ENCODE results near the gene SCMH1.

DNA sequence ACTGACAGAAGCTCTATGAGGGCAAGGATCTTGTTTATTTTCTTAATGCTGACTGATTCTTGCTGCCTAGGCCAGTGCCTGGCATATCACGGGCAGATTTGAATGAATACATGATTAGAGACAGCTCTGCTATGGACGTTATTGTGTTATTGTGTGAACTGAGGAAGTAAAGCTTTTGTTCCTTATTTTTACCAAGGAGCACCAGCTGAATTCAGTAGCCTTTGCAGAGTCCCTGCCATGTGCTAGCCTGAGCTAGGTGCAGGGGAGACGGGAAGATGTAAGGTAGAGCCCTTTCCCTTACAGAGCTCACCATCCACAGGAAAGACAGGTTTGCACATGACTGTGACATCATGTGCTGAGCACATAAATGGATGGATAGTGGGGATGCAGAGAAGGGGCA lies 36.0 kb upstream of the SCMH1 start:
- TF ChIP-seq, protein P1, sequence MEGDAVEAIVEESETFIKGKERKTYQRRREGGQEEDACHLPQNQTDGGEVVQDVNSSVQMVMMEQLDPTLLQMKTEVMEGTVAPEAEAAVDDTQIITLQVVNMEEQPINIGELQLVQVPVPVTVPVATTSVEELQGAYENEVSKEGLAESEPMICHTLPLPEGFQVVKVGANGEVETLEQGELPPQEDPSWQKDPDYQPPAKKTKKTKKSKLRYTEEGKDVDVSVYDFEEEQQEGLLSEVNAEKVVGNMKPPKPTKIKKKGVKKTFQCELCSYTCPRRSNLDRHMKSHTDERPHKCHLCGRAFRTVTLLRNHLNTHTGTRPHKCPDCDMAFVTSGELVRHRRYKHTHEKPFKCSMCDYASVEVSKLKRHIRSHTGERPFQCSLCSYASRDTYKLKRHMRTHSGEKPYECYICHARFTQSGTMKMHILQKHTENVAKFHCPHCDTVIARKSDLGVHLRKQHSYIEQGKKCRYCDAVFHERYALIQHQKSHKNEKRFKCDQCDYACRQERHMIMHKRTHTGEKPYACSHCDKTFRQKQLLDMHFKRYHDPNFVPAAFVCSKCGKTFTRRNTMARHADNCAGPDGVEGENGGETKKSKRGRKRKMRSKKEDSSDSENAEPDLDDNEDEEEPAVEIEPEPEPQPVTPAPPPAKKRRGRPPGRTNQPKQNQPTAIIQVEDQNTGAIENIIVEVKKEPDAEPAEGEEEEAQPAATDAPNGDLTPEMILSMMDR (IDR thresholded peaks at IDR 0.05; ENCODE audit: low read depth, low read length, missing input control) = no peak
- TF ChIP-seq SP1 (IDR thresholded peaks at IDR 0.05) (no peak), YY1 (IDR thresholded peaks at IDR 0.05) (no peak), TAF1 (conservative IDR thresholded peaks at IDR 0.05) (no peak), NR2F2 (IDR thresholded peaks at IDR 0.05) (no peak), MAX (IDR thresholded peaks at IDR 0.05) (no peak), JUND (IDR thresholded peaks at IDR 0.05) (no peak), GABPA (IDR thresholded peaks at IDR 0.05 in 1 of 2, conservative IDR thresholded peaks at IDR 0.05 in 1 of 2) (no peak), ATF3 (IDR thresholded peaks at IDR 0.05) (no peak), EGR1 (IDR thresholded peaks at IDR 0.05; ENCODE audit: low read depth in 2 of 2) (no peak), RAD21 (IDR thresholded peaks at IDR 0.05) (no peak), FOXA1 (IDR thresholded peaks at IDR 0.05) (no peak)
- TF ChIP-seq, protein P2, sequence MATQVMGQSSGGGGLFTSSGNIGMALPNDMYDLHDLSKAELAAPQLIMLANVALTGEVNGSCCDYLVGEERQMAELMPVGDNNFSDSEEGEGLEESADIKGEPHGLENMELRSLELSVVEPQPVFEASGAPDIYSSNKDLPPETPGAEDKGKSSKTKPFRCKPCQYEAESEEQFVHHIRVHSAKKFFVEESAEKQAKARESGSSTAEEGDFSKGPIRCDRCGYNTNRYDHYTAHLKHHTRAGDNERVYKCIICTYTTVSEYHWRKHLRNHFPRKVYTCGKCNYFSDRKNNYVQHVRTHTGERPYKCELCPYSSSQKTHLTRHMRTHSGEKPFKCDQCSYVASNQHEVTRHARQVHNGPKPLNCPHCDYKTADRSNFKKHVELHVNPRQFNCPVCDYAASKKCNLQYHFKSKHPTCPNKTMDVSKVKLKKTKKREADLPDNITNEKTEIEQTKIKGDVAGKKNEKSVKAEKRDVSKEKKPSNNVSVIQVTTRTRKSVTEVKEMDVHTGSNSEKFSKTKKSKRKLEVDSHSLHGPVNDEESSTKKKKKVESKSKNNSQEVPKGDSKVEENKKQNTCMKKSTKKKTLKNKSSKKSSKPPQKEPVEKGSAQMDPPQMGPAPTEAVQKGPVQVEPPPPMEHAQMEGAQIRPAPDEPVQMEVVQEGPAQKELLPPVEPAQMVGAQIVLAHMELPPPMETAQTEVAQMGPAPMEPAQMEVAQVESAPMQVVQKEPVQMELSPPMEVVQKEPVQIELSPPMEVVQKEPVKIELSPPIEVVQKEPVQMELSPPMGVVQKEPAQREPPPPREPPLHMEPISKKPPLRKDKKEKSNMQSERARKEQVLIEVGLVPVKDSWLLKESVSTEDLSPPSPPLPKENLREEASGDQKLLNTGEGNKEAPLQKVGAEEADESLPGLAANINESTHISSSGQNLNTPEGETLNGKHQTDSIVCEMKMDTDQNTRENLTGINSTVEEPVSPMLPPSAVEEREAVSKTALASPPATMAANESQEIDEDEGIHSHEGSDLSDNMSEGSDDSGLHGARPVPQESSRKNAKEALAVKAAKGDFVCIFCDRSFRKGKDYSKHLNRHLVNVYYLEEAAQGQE (IDR thresholded peaks at IDR 0.05) = no peak
- TF ChIP-seq, protein P3, sequence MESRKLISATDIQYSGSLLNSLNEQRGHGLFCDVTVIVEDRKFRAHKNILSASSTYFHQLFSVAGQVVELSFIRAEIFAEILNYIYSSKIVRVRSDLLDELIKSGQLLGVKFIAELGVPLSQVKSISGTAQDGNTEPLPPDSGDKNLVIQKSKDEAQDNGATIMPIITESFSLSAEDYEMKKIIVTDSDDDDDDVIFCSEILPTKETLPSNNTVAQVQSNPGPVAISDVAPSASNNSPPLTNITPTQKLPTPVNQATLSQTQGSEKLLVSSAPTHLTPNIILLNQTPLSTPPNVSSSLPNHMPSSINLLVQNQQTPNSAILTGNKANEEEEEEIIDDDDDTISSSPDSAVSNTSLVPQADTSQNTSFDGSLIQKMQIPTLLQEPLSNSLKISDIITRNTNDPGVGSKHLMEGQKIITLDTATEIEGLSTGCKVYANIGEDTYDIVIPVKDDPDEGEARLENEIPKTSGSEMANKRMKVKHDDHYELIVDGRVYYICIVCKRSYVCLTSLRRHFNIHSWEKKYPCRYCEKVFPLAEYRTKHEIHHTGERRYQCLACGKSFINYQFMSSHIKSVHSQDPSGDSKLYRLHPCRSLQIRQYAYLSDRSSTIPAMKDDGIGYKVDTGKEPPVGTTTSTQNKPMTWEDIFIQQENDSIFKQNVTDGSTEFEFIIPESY (IDR thresholded peaks at IDR 0.05) = no peak
